Right lung (tissue), 5 donors: ENCODE results near the gene HNRNPUL2. TPM values are rescaled to one million over a fixed set of nuclear protein-coding genes. Genes with fewer than 3 reads are reported as not detected.

Experiments used
- DNase-seq, 2 donors: peaks; one replicate each; pipeline ENCODE4 v3.0.0-alpha.2; 2013
- polyA plus RNA-seq, 5 donors: library from polyadenylated mRNA; unstranded; fragments of 120-200 nt; gene quantifications; one replicate each; pipeline versions ENCODE4 v1.2.1 to v1.2.3, GENCODE V29; 2013; ENCODE audit warnings: inconsistent platforms in 1 of 5, low replicate concordance in 1 of 5; ENCODE audit not compliant: insufficient read length in 5 of 5, insufficient read depth in 1 of 5

The HNRNPUL2 gene
- polyA plus RNA-seq, 5 donors, result 73.0 to 85.8 (median 81.9) TPM

DNA sequence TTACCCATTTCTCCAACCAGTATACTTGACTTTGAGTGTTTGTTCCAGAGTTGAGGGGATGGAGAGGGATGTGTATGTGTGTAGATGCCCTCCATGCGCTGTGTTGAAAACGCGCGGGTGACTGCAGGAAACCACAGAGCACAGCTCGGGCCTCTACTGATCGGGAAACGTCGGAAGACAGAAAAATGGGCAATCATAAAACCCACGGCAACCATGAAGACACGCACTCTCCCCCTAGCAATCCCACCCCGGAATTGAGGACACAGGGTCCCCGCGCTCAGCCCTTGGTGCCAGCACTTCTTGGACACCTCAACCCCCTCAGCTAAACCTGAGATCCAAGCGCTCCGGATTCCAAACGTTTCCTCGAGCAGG, 56.0 kb downstream of the HNRNPUL2 start:
- DNase-seq, result no peak

DNA sequence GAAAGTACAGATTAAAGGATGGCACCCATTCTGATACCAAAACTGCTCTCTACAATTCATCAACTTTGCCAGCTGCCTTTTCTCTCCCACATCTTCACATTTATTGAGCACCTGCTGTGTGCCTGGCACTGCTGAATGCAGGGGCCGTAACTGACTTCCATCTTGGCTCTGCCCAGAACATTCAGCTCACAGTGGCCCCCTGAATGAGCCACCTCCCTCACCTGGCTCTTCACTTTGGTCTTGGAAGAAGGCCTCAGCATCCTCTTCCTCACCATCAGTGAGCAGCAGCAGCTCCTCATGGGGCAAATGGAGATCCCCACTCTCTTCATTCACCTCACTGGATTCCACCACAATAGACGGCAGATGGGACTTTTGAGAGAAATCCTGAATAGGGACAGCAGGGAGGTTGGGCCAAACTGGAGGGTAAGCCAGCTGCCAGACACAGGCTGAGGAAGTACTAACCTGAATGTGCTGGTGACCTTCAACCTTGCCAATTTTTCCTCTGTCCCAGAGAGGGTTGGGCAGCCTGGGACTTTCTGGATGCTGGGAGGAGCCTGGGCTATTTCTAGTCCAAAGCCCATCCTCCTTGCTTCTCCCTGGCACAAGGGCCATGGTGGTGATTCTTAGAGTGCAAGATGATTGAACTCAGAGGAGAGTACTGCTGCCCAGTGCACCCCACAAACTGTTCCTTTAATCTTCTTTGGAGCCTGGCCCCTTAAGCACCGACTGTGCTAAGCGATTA, 57.7 kb downstream of the HNRNPUL2 start:
- DNase-seq, result no peak

- no peak for DNase-seq
These were observed 59.8 kb downstream of the HNRNPUL2 start for GRCh38 chr11:62667460-62667859.

DNA sequence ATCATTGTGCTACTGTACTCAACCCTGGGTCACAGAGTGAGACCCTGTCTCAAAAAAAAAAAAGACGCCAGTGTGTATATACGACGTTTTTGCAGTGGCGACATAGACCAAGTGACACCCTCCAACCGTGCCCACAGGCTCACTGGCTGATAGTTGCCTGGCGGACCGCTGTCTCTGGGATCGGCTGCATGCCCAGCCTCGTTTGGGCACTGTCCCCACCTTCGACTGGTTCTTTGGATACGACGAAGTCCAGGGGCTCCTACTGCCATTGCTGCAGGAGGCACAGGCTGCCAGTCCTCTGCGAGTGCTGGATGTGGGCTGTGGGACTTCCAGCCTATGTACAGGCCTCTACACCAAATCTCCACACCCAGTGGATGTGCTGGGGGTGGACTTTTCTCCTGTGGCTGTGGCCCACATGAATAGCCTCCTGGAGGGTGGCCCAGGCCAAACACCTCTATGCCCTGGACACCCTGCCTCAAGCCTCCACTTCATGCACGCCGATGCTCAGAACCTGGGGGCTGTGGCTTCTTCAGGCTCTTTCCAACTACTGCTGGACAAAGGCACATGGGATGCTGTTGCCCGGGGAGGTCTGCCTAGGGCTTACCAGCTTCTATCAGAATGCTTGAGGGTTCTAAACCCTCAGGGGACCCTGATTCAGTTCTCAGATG, 60.9 kb downstream of the HNRNPUL2 start:
- no peak for DNase-seq

DNA sequence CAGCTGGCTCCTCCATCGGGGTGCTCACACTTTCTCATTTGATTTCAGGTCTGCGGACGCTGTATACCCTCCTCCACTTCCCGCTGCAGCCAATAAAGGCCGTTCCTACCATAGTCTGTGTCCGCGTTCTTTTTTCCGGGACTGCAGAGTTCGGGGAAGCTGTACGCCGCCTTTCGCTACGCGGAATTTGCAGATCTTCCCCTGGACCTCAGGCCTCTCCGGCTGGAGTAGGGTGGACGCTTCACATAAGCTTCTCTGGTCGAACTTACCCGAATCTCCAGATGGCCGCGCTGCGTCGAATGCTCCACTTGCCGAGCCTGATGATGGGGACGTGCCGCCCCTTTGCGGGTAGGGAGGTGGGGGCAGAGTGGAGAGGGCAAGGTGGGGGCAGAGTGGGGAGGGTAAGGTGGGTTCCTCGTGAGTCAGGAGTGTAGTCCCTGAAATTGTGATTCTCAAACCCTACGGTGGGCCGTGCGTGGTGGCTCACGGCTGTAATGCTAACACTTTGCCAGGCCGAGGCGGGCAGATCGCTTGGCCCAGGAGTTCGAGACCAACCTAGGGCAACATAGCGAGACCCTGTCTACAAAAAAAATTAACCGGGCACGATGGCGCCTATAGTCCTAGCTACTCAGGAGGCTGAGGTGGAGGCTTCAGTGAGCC, 61.5 kb downstream of the HNRNPUL2 start:
- no peak for DNase-seq

- DNase-seq, result peak; percentile 95
These were observed 62.1 kb downstream of the HNRNPUL2 start, which contains the start of the genes C11orf98 and CSKMT for GRCh38 chr11:62665075-62665598. Gene C11orf98, minus strand, starts transcription at chr11:62665210. Its CDS starts 41 bp downstream, at chr11:62665169. Gene CSKMT, plus strand, starts transcription at chr11:62665312. Its CDS starts 568 bp downstream, at chr11:62665880.

GRCh38 chr11:62664405-62665074, 62.7 kb downstream of the HNRNPUL2 start:
- no peak for DNase-seq

Other genes with a start within 250 kb of the HNRNPUL2 start
- gene AHNAK, start 180.7 kb downstream of the HNRNPUL2 start, polyA plus RNA-seq, result 100 to 1,000 TPM; 154 to 240 (median 173) TPM
- 1,000 to 10,000 TPM; 2,119 to 2,744 (median 2,318) TPM for gene EEF1G, start 153.6 kb downstream of the HNRNPUL2 start, polyA plus RNA-seq
- gene TUT1, start 135.9 kb downstream of the HNRNPUL2 start, polyA plus RNA-seq, result 10 to 100 TPM; 22.4 to 26.3 (median 25.0) TPM
- gene MTA2, start 125.6 kb downstream of the HNRNPUL2 start, polyA plus RNA-seq, result 100 to 1,000 TPM in 1 of 5 donors, 10 to 100 TPM in 4; 88.1 to 103 (median 95.4) TPM
- 10 to 100 TPM; 32.6 to 57.4 (median 49.5) TPM for gene EML3, start 114.7 kb downstream of the HNRNPUL2 start, polyA plus RNA-seq
- 1 to 10 TPM; 3.3 to 7.5 (median 4.8) TPM for gene ROM1, start 114.2 kb downstream of the HNRNPUL2 start, polyA plus RNA-seq
- gene B3GAT3, start 105.5 kb downstream of the HNRNPUL2 start, polyA plus RNA-seq, result 10 to 100 TPM; 17.4 to 39.9 (median 26.4) TPM
- gene GANAB, start 80.8 kb downstream of the HNRNPUL2 start, polyA plus RNA-seq, result 100 to 1,000 TPM; 288 to 339 (median 312) TPM
- 10 to 100 TPM; 12.0 to 19.6 (median 14.3) TPM for gene INTS5, start 74.2 kb downstream of the HNRNPUL2 start, polyA plus RNA-seq
- gene C11orf98, start 62.2 kb downstream of the HNRNPUL2 start, polyA plus RNA-seq, result 10 to 100 TPM; 45.9 to 64.1 (median 52.8) TPM
- gene CSKMT, start 62.1 kb downstream of the HNRNPUL2 start, polyA plus RNA-seq, result 1 to 10 TPM; 4.8 to 9.0 (median 7.1) TPM
- 10 to 100 TPM in 1 of 5 donors, 1 to 10 TPM in 4; 5.0 to 10.8 (median 6.7) TPM for gene UQCC3, start 55.8 kb downstream of the HNRNPUL2 start, polyA plus RNA-seq
- gene LBHD1, start 55.2 kb downstream of the HNRNPUL2 start, polyA plus RNA-seq, result 1 to 10 TPM; 4.9 to 9.5 (median 8.8) TPM
- gene UBXN1, start 48.4 kb downstream of the HNRNPUL2 start, polyA plus RNA-seq, result 100 to 1,000 TPM; 132 to 176 (median 145) TPM
- gene LRRN4CL, start 37.9 kb downstream of the HNRNPUL2 start, polyA plus RNA-seq, result 1 to 10 TPM in 1 of 5 donors, under 1 TPM in 4; 0.37 to 1.3 (median 0.55) TPM
- 10 to 100 TPM; 38.0 to 50.3 (median 45.9) TPM for gene BSCL2, start 20.0 kb downstream of the HNRNPUL2 start, polyA plus RNA-seq
- 1 to 10 TPM in 4 of 5 donors, under 1 TPM in 1; 0.73 to 1.7 (median 1.5) TPM for gene GNG3, start 19.8 kb downstream of the HNRNPUL2 start, polyA plus RNA-seq
- gene TTC9C, start 1.0 kb upstream of the HNRNPUL2 start, polyA plus RNA-seq, result 10 to 100 TPM; 36.1 to 47.0 (median 37.1) TPM
- 1 to 10 TPM; 5.6 to 9.6 (median 7.0) TPM for gene ZBTB3, start 26.7 kb upstream of the HNRNPUL2 start, polyA plus RNA-seq
- 100 to 1,000 TPM; 136 to 186 (median 153) TPM for gene POLR2G, start 34.1 kb upstream of the HNRNPUL2 start, polyA plus RNA-seq
- 10 to 100 TPM; 23.5 to 30.7 (median 25.7) TPM for gene TAF6L, start 43.9 kb upstream of the HNRNPUL2 start, polyA plus RNA-seq
- gene TMEM179B, start 59.9 kb upstream of the HNRNPUL2 start, polyA plus RNA-seq, result 10 to 100 TPM; 48.2 to 59.9 (median 51.2) TPM
- gene TMEM223, start 64.5 kb upstream of the HNRNPUL2 start, polyA plus RNA-seq, result 10 to 100 TPM; 18.8 to 28.1 (median 21.0) TPM
- 100 to 1,000 TPM; 111 to 162 (median 134) TPM for gene NXF1, start 78.0 kb upstream of the HNRNPUL2 start, polyA plus RNA-seq
- 10 to 100 TPM; 46.7 to 58.3 (median 55.5) TPM for gene STX5, start 104.6 kb upstream of the HNRNPUL2 start, polyA plus RNA-seq
- under 1 TPM in 2 of 5 donors, not detected in 3; 0.34 to 0.37 TPM for gene TEX54, start 105.4 kb upstream of the HNRNPUL2 start, polyA plus RNA-seq
- gene WDR74, start 112.1 kb upstream of the HNRNPUL2 start, polyA plus RNA-seq, result 10 to 100 TPM; 35.6 to 50.3 (median 42.9) TPM
- 100 to 1,000 TPM; 167 to 197 (median 172) TPM for gene SLC3A2, start 153.4 kb upstream of the HNRNPUL2 start, polyA plus RNA-seq
- 1 to 10 TPM in 1 of 5 donors, under 1 TPM in 4; 0.58 to 1.3 (median 0.76) TPM for gene CHRM1, start 193.9 kb upstream of the HNRNPUL2 start, polyA plus RNA-seq